Measurements from ENCODE around the gene TMEM125.
A peak's percentile ranks its signal among the peaks of the same experiment; 100 is the strongest.

Gene TMEM125

DNA sequence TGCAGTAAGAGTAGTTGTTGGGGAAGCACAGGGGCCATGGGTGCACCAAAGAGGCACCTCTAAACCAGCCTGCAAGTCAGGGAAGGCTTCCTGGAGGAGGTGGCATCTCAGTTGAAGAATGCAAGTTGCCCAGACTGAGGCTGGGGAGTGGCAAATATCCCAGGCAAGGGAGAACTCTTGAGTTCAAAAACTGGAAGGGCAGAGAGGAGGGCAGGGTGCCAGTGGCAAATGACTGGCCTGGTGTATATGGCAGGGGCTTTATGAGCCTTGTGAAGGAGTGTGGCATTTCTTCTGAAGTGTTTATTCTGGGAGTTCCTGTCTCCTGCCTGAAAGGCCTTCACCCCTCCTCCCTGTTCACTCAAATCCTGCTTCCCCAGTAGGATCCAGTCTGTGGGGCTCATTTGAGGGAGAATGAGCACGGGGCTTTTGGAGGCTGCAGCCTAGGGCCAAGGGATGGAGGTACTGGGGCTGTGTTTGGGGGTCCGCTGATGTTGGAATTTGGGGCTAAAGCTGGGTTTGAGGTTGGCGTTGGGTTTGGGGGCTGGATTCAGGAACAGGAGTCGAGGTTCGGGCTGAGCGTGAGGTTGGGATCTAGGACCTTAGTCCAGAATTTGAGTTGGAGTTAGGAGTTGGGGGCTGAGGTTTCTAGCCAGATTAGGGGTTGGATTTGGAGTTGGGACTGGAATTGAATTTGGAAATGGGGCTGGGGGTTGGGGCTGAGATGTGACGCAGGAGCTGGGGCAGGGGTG is at the start of gene TMEM125:
TSS of gene TMEM125 (plus strand) at position 357 of the 749 bp plus-strand sequence. CDS start 2,740 bp downstream, outside the sequence.
- no peak for DNase-seq (ENCODE audit: low read depth)

DNA sequence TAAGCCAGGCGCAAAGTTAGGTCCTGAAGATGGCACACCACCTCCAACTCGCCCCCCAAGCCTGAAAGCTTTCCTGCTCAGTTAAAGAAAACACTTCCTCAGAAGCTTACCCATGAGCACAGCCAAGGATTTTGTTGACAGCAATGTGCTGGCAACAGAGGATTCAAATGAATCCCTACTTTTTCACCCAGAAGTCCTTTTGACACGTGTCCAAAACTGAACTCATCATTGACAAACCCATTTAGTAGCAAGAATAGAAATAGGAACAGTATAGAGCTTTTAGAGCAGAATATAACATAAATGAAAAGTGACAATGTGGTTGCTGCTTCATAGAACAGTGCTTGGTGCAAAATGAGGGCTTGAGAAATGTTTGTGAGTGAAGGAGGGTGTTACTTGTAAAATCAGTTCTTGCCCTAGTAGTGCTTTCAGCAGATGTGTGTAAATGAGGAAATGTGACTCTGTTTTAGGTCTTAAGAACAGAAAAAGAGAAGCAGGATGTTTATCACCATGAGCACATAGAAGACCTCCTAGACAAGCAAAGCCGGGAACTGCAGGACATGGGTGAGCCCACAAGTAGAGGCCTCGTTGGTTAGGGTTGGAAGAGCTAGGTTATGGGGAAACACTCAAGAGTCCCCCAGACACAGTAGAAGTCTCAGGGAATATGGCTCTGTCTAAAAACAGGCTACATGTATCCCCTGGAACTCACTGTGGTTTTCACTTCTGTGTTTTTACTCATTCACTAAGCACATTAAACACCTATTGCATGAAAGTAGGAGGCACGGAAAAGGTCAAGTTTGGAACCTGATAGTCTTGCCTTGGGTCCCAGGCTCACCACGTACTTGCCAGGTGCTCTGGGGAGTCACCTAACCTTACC is 48.6 kb upstream of the TMEM125 start:
- no peak for DNase-seq (ENCODE audit: low read depth)

DNA sequence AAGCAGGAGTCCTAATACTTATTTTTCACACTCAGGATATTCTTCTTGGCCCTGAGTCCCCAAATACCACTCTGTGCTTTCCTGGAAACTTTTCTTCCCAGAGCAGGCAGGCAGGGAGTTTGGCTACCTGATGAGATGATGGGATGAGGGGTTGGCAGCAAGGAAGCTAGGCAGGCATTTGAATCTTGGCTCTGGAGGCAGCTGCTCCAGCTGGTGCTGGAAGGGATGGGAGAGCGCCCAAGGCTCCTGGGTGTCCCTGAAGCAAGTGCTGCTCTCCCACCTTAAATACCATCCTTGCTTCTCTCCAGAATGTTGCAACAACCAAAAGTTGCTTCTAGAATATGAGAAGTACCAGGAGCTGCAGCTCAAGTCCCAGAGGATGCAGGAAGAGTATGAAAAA is 48.0 kb upstream of the TMEM125 start:
- no peak for DNase-seq (ENCODE audit: low read depth)

DNA sequence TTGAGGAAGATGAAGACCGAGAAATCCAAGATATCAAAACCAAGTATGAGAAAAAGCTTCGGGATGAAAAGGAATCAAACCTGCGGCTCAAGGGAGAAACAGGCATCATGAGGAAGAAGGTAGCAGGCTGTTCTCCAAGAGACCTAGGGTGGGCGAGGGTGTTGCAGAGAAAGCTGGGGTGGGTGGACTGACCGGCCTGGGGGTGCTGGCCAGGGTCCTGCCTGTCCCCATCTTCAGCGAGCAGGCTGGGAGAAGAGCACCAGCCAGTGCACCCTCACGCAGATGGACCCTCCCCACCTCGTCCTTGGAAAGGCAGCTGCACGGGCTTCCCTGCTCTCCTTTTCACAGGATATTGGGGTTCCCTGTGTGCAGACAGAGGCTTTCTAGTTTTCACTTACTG is 46.9 kb upstream of the TMEM125 start:
- no peak for DNase-seq (ENCODE audit: low read depth)

DNA sequence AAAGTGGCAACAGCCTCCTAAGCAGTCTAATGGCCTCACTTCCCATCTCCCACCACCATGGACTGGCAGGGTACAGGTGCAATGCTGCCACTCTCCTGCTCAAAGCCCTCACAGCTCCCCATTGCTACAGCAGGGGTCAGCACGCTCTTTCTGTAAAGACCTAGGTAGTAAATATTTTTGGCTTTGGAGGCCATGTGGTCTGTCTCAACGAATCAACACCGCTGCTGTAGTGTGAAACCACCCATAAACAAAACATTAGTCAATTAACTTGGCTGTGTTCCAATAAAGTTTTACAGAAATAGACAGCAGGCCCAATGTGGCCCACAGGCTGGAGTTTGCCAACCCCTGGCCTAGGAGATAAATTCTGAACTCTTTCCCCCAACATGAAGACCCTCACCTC is 44.6 kb upstream of the TMEM125 start:
- DNase-seq (ENCODE audit: low read depth) = no peak

DNA sequence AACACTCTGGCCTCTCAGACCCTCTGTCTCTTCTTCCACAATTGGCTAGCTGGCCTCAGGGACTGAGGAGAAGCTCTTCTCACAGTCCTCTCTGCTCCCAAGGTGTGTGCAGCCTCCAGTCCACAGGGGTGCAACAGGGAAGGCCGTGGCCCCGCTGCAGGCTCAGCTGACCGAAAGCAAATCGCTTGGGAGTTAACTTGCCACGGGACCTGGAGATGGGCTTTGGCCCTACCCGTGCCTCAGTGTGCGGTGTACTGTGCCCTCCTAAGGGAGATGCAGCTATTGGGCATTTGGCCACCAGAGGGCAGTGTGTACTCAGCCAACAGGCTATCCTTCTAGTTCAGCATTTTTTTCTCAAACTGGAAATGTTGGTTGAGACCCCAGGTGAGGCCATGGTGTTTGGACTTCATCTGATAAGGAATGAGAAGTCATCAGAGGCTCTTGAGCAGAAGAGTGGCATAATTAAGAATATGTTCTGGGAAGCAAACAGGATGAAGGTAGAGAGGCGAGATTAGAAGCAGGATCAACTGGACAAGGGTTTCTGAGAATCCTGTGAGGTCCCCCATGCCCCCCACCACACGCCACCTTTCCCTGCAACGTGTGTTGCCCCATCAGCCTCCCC is 42.5 kb upstream of the TMEM125 start:
- DNase-seq (ENCODE audit: low read depth) = peak; percentile 53

DNA sequence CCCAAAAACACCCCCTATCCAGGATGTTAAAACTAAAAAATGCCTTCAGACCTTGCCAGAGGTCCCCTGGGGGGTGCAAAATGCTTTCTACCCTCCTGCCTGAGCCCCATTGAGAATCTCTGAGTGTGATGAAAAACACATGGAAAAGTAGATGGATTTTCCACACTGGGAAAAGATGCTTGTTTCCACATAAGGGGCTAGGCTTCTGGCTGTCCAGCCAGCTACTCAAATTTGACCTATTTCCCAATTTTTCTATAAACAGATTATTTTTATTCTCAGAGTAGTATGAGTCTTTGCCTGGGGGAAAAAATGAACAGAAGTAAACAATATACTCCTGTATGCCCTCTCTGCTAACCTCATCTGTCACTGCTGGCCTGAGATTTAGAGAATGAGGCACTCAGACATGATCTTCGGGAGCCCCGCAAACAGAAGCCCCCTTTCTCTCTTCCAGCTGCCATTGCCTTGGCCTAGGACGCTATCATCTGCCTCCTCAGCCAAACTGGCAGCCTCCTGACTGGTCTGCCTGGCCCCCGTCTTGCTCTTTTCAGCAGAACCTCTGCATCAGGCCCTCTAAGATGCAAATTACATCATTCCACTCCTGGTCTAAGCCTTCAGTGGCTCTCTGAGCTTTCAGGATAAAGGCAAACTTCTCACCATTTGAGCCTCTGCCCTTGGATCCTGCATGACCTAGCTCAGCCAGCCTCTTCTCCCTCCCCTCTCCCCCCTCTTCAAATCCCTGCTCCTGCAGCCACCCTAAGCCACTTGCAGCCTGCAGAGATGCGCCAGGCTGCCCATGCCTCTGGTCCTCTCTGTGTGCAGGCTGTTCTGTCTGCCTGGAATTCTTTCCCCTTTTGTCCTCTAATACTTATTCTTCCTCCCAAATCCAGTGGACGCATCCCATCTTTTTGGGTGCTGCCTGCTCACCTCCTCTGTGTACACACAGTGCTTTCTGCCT is 39.7 kb upstream of the TMEM125 start:
- DNase-seq (ENCODE audit: low read depth) = no peak

DNA sequence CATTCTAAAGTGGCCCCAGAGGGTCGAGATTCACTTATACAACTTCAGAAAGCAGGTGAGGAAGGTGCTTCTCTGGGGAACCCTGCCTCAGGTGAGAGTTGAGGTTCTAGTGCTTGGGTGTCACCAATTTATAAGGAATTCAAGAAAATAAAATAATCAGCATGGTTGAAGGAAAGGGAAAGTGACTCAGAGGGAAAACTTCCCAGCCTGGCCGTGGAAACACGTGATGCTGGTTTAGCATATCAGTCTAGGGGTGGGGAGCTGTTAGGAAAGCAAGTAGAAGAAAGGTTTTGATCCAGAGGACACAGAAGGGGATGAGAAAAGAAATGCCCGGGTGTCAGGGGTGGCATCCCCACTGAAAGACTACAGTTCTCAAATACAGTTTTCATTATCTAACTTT is 37.7 kb upstream of the TMEM125 start:
- peak; percentile 43 for DNase-seq (ENCODE audit: low read depth)

DNA sequence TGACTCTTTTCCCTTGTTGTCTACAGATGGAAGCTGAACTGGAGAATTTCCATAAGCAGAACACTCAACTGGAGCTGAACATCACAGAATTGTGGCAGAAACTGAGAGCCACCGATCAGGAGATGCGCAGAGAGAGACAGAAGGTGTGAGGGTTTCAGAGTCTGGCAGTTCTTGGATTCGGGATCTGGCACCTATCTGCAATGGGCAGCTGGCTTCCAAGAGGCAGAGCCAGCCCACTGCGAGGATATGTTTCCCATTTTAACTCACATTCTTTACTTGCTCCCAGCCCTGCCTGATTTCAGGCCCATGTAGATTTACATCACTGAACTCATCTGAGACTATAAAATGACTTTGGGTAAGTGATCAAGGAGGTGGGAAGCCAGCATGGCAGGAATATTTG is 37.3 kb upstream of the TMEM125 start:
- no peak for DNase-seq (ENCODE audit: low read depth)

DNA sequence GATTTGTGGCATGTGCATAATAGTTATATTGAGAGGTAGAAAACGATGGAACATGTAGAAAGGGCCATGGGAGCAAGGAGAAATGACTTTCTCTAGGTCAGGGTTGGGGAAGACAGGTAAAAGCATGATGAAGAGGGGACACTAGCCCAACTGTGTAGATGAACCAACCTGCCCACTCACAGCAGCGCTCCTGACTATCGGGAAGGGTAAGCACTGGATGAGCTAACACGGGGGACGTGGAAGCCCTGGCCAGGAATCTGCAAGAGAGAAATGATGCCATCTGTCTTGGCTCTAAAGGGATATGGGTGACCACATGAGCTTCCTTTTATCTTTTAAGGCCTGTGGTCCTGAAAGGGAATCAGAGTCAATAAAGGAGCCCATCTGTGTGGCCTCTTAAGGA is 36.2 kb upstream of the TMEM125 start:
- DNase-seq (ENCODE audit: low read depth) = no peak

DNA sequence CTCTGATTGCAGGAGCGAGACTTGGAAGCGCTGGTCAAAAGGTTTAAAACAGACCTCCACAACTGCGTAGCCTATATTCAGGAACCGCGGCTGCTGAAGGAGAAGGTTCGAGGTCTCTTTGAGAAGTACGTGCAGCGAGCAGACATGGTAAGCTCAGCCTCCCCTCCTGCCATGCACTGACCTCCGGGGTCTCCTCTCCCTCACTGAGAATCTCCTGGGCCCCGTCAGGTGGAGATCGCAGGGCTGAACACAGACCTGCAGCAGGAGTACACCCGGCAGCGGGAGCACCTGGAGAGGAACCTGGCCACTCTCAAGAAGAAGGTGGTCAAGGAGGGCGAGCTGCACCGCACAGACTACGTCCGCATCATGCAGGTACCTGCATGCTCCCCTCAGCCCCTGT is 35.5 kb upstream of the TMEM125 start:
- no peak for DNase-seq (ENCODE audit: low read depth)

DNA sequence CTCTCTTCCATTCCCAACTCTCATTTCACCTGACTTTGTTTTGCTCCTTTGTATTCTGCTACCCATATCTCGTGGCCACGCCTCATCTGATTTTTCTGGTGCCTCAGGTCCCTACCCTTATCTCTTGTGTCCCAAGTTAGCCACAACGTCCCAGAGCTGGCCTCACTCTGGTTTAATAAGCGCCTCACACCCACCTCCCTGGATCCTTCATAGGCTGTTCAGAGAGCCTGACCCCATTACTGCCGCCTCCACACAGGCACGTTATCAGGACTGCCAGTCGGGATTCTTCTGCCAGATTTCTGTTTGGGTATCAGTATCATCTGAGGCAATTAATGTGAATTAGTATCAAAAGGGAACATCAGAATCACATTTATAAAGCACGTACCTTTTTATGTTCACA is 34.7 kb upstream of the TMEM125 start:
- no peak for DNase-seq (ENCODE audit: low read depth)

- no peak for DNase-seq (ENCODE audit: low read depth)
Measured at GRCh38 chr1:43235451-43236121, 34.2 kb upstream of the TMEM125 start.

DNA sequence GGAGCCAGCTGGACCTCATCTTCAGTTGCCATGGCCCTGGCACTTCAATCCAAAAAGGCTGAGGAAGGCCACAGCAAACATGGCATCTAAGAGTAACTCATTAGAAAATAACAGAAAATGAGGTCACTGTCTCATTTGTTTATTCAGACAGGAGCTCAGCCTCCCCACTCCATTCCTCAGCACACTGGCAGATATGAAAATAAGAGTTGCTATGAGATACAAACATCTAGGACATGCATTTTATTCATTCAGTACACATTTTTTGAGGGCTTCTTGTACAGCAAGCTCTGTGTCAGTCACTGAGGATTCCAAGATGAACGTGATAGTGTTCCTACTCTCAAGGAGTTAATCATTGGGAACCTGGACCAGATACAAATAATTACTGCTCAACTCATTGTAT is 32.7 kb upstream of the TMEM125 start:
- DNase-seq (ENCODE audit: low read depth) = no peak

DNA sequence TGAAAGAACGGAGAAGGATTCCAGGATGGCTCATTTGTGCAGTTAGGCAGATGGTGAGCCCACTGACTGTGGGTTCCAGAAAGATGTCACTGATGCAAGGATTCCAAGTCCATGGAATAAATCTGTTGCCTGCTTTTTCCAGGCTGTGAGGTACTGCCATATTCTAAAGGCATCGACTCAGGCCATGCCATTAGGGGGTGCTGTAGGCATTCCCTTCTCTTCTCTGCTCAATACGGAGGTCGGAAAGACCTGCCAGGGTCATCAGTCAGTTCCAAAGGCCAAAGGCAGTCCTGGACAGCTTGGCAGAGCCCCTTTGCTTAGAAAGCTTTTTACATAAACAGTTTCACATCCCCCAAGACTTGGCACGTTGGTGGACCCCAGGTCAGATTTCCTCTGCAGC is 31.7 kb upstream of the TMEM125 start:
- DNase-seq (ENCODE audit: low read depth) = peak; percentile 54

- DNase-seq (ENCODE audit: low read depth) = no peak
Measured at GRCh38 chr1:43238991-43239469, 30.8 kb upstream of the TMEM125 start.

DNA sequence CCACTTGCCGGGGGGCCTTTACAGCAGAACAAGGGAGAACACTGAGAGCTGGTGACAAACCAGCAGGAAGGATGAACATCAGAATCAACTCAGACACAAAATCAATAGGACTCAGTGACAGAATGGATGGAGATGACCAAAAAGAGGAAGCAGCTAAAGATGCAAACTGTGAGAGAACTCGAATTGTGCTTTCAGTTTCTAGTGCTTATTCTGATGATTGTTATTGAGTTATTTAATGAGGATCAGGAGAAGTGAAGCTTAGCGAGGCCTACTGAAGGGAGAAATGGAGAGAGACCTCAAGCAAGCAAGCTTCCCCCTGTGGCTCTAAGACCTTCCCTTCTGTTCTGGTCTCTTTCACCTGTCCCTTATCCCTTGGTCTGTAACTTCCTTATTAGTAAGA is 30.3 kb upstream of the TMEM125 start:
- no peak for DNase-seq (ENCODE audit: low read depth)

DNA sequence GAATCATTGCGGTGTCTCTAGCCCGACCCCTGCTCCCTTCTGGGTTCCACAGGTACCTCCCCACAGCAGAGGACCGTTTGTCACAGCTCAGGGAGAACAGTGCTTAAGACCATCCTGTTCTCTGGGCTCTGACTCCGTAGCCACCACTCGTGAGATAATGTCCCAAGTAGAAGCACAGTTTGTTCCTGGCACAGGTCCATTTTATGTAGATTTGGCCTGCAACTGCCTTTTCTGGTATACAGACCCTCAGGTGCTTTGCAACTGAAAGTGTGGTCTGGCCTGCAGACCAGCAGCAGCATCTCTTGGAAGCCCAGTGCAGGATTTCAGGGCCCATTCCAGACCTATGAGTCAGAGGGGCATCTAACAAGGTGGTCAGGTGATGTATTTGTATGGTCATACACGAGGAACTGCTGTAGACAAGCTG is 28.4 kb upstream of the TMEM125 start:
- DNase-seq (ENCODE audit: low read depth) = no peak

- no peak for DNase-seq (ENCODE audit: low read depth)
Measured at GRCh38 chr1:43243299-43243698, 26.5 kb upstream of the TMEM125 start.

GRCh38 chr1:43246466-43247213 is 23.1 kb upstream of the TMEM125 start:
- no peak for DNase-seq (ENCODE audit: low read depth)

Data from fibroblast of the conjunctiva (primary cell).